ENCODE results near the gene USP40. TPM values are rescaled to one million over a fixed set of nuclear protein-coding genes. Genes with fewer than 3 reads are reported as not detected.

USP40 gene
- total RNA-seq, 2 donors from 2014 or later = 12.9 to 22.4 TPM

- no peak overlapping the region for H3K9ac ChIP-seq (ENCODE audit: extremely low read depth, low read length, poor library complexity, severe bottlenecking)
- Mint-ChIP-seq H3K27me3 (ENCODE audit: insufficient read depth) (no peaks in the 10 kb centered on the region), H3K36me3 (ENCODE audit: low read depth) (peaks cover 55% of the 10 kb centered on the region), H3K27ac (no peak overlapping the region), H3K4me1 (peaks cover 3% of the 10 kb centered on the region), H3K9me3 (no peaks in the 10 kb centered on the region), H3K4me3 (no peak overlapping the region)
- no peak overlapping the region for H3K4me3 ChIP-seq (ENCODE audit: low read length)
- 90 to 95% methylated on average over 8 of the region's 8 CpGs for WGBS, 2 experiments (ENCODE audit: insufficient coverage in 1 of 2, insufficient read length in 1 of 2)
- no peaks in the 10 kb centered on the region for H3K9me3 ChIP-seq (ENCODE audit: control insufficient read depth, low read length)
- H3K36me3 ChIP-seq (ENCODE audit: control insufficient read depth, insufficient read depth, low read length) = peaks cover 20% of the 10 kb centered on the region
- TF ChIP-seq CTCF (conservative IDR thresholded peaks at IDR 0.05) = no peak
- no peaks in the 10 kb centered on the region for H3K27me3 ChIP-seq (ENCODE audit: control insufficient read depth, insufficient read depth, low read length, poor library complexity, severe bottlenecking)
- no peaks in the 10 kb centered on the region for H3K4me1 ChIP-seq (ENCODE audit: control insufficient read depth, insufficient read depth, low read length)
- H3K27ac ChIP-seq (ENCODE audit: low read depth, low read length) = no peak overlapping the region
- DNase-seq = no peak
These were observed 112.7 kb downstream of the USP40 start for GRCh38 chr2:233453916-233454315.

- H3K27ac ChIP-seq (ENCODE audit: low read depth, low read length) = no peak overlapping the region
- 89 to 95% methylated on average over 4 to 10 of the region's 10 CpGs for WGBS, 2 experiments (ENCODE audit: insufficient coverage in 1 of 2, insufficient read length in 1 of 2)
- H3K27me3 ChIP-seq (ENCODE audit: control insufficient read depth, insufficient read depth, low read length, poor library complexity, severe bottlenecking) = no peaks in the 10 kb centered on the region
- H3K9ac ChIP-seq (ENCODE audit: extremely low read depth, low read length, poor library complexity, severe bottlenecking) = no peak overlapping the region
- TF ChIP-seq CTCF (conservative IDR thresholded peaks at IDR 0.05) = no peak
- DNase-seq = no peak
- Mint-ChIP-seq H3K4me1 (peaks cover 4% of the 10 kb centered on the region), H3K9me3 (no peaks in the 10 kb centered on the region), H3K36me3 (ENCODE audit: low read depth) (peaks cover 58% of the 10 kb centered on the region), H3K27me3 (ENCODE audit: insufficient read depth) (no peaks in the 10 kb centered on the region), H3K27ac (no peak overlapping the region), H3K4me3 (no peak overlapping the region)
- no peaks in the 10 kb centered on the region for H3K4me1 ChIP-seq (ENCODE audit: control insufficient read depth, insufficient read depth, low read length)
- peaks cover 20% of the 10 kb centered on the region for H3K36me3 ChIP-seq (ENCODE audit: control insufficient read depth, insufficient read depth, low read length)
- H3K9me3 ChIP-seq (ENCODE audit: control insufficient read depth, low read length) = no peaks in the 10 kb centered on the region
- H3K4me3 ChIP-seq (ENCODE audit: low read length) = no peak overlapping the region
These were observed 113.3 kb downstream of the USP40 start for GRCh38 chr2:233453111-233453915.

- TF ChIP-seq CTCF (conservative IDR thresholded peaks at IDR 0.05) = no peak
- H3K27me3 Mint-ChIP-seq (ENCODE audit: insufficient read depth) = no peaks in the 10 kb centered on the region
- DNase-seq = no peak
- Histone ChIP-seq H3K4me1 (ENCODE audit: control insufficient read depth, insufficient read depth, low read length) (no peaks in the 10 kb centered on the region), H3K4me3 (ENCODE audit: low read length) (no peak overlapping the region), H3K36me3 (ENCODE audit: control insufficient read depth, insufficient read depth, low read length) (peaks cover 20% of the 10 kb centered on the region), H3K9ac (ENCODE audit: extremely low read depth, low read length, poor library complexity, severe bottlenecking) (no peak overlapping the region), H3K27ac (ENCODE audit: low read depth, low read length) (no peak overlapping the region), H3K27me3 (ENCODE audit: control insufficient read depth, insufficient read depth, low read length, poor library complexity, severe bottlenecking) (no peaks in the 10 kb centered on the region), H3K9me3 (ENCODE audit: control insufficient read depth, low read length) (no peaks in the 10 kb centered on the region)
- no peaks in the 10 kb centered on the region for H3K9me3 Mint-ChIP-seq
- peaks cover 54% of the 10 kb centered on the region for H3K36me3 Mint-ChIP-seq (ENCODE audit: low read depth)
- no peak overlapping the region for H3K27ac Mint-ChIP-seq
- WGBS, 2 experiments (ENCODE audit: insufficient coverage in 1 of 2, insufficient read length in 1 of 2) = 91 to 94% methylated on average over 9 of the region's 9 CpGs
- H3K4me3 Mint-ChIP-seq = no peak overlapping the region
- H3K4me1 Mint-ChIP-seq = peaks cover 4% of the 10 kb centered on the region
These were observed 114.6 kb downstream of the USP40 start for GRCh38 chr2:233451950-233452349.

Measured in endodermal cell (in vitro differentiated cells).